Hepatocyte (in vitro differentiated cells): ENCODE measurements around the gene RANBP10. TPM values are rescaled to one million over a fixed set of nuclear protein-coding genes. Genes with fewer than 3 reads are reported as not detected.

Experiments
- DNase-seq: peaks from one replicate; pipeline ENCODE4 v3.0.0-alpha.2; 2016; ENCODE audit warnings: low spot score
- H2AFZ ChIP-seq: fragments of 200-600 bp; sonication (generic); 2 replicates; pipeline ENCODE4 v1.6.0; 2016; ENCODE audit warnings: antibody characterized with exemption, mild to moderate bottlenecking
- H3K27ac ChIP-seq: fragments of 200-600 bp; sonication (generic); 2 replicates; pipeline ENCODE4 v1.5.1; 2016; ENCODE audit warnings: mild to moderate bottlenecking
- H3K27me3 ChIP-seq: fragments of 200-600 bp; sonication (generic); 2 replicates; pipeline ENCODE4 v1.6.1; 2016
- H3K36me3 ChIP-seq: fragments of 200-600 bp; sonication (generic); replicated peaks from 2 replicates; pipeline ENCODE4 v1.5.1; 2016; ENCODE audit warnings: low read depth; ENCODE audit not compliant: insufficient read depth
- H3K4me1 ChIP-seq: fragments of 200-600 bp; sonication (generic); 2 replicates; pipeline ENCODE4 v1.5.1; 2016; ENCODE audit warnings: mild to moderate bottlenecking, moderate library complexity; ENCODE audit not compliant: insufficient read depth
- H3K4me2 ChIP-seq: fragments of 200-600 bp; sonication (generic); 2 replicates; pipeline ENCODE4 v1.6.0; 2016
- H3K4me3 ChIP-seq: fragments of 200-600 bp; sonication (generic); 2 replicates; pipeline ENCODE4 v1.5.1; 2016; ENCODE audit warnings: mild to moderate bottlenecking
- H3K79me2 ChIP-seq: fragments of 200-600 bp; sonication (generic); 2 replicates; pipeline ENCODE4 v1.6.0; 2017; ENCODE audit warnings: mild to moderate bottlenecking
- H3K9me2 ChIP-seq: fragments of 200-600 bp; sonication (generic); replicated peaks from 2 replicates; pipeline ENCODE4 v1.6.0; 2017; ENCODE audit warnings: mild to moderate bottlenecking; ENCODE audit not compliant: insufficient read depth
- H3K9me3 ChIP-seq: fragments of 200-600 bp; sonication (generic); 2 replicates; pipeline ENCODE4 v1.5.1; 2016; ENCODE audit warnings: low read depth, mild to moderate bottlenecking
- H4K20me1 ChIP-seq: fragments of 200-600 bp; sonication (generic); 2 replicates; pipeline ENCODE4 v1.6.0; 2016; ENCODE audit warnings: mild to moderate bottlenecking; ENCODE audit not compliant: insufficient read depth, poor library complexity, severe bottlenecking
- EZH2 ChIP-seq: fragments of 200-600 bp; sonication (generic); IDR thresholded peaks from 2 replicates; pipeline ENCODE4 v1.6.1; 2016; ENCODE audit warnings: antibody characterized with exemption, mild to moderate bottlenecking, borderline replicate concordance
- EZH2phosphoT487 ChIP-seq: fragments of 200-600 bp; sonication (generic); IDR thresholded peaks from one replicate; pipeline ENCODE4 v1.6.1; 2018; ENCODE audit warnings: antibody characterized with exemption, mild to moderate bottlenecking, low read depth, moderate library complexity; ENCODE audit not compliant: unreplicated experiment, severe bottlenecking
- whole genome bisulfite sequencing: methylation state at CpG from one replicate; pipeline ENCODE4 v1.1.6; 2016; ENCODE audit warnings: low lambda C conversion rate; ENCODE audit errors: missing lambda C conversion rate; 5-methylcytosine and 5-hydroxymethylcytosine counted together
- polyA plus RNA-seq: library from polyadenylated mRNA; unstranded; fragments of >200 nt; fragmentation: Nextera tagmentation; extraction: Ambion mirVana; gene quantifications from 2 replicates; pipeline ENCODE4 v1.2.1, GENCODE V29; 2016
- total RNA-seq: library from RNA; depleted of rRNA; stranded (reverse); fragments of >200 nt; gene quantifications from 2 replicates; pipeline ENCODE4 v1.2.3, GENCODE V29; 2014
- TF ChIP-seq, protein P1 (sequence below): fragments of 200-600 bp; sonication (generic); IDR thresholded peaks from 2 replicates; pipeline ENCODE4 v1.5.1; 2016; ENCODE audit warnings: antibody characterized with exemption, mild to moderate bottlenecking; ENCODE audit not compliant: poor library complexity

The RANBP10 gene
- total and polyA plus RNA-seq, 2 experiments from 2014 or later: 8.6 to 12.6 TPM

DNA sequence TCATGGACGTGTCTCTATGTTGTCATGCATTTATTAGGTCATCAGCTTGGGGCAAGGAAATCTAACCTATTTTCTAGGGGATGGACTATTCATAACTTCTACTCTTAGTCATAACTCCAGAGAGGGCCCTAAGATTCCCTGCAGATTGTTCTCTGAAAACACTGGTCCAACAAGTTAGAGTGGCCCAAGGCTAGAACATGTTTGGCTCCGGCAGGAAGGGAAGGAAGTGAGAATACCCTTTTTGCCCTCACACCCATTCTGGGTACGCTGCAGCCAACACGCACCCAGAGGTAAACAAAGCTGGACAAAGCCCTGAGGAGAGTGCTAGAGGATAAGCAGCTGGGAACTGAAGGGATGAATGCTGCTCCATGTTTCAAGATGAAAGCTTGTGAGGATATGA, 129.8 kb downstream of the RANBP10 start:
- H3K4me1 ChIP-seq: peaks cover 7% of the 10 kb centered on the region
- H3K79me2 ChIP-seq: no peaks in the 10 kb centered on the region
- no peak overlapping the region for H2AFZ ChIP-seq
- WGBS: 88% methylated on average over 4 of the region's 4 CpGs
- no peak overlapping the region for H3K27ac ChIP-seq
- TF ChIP-seq, protein P1, sequence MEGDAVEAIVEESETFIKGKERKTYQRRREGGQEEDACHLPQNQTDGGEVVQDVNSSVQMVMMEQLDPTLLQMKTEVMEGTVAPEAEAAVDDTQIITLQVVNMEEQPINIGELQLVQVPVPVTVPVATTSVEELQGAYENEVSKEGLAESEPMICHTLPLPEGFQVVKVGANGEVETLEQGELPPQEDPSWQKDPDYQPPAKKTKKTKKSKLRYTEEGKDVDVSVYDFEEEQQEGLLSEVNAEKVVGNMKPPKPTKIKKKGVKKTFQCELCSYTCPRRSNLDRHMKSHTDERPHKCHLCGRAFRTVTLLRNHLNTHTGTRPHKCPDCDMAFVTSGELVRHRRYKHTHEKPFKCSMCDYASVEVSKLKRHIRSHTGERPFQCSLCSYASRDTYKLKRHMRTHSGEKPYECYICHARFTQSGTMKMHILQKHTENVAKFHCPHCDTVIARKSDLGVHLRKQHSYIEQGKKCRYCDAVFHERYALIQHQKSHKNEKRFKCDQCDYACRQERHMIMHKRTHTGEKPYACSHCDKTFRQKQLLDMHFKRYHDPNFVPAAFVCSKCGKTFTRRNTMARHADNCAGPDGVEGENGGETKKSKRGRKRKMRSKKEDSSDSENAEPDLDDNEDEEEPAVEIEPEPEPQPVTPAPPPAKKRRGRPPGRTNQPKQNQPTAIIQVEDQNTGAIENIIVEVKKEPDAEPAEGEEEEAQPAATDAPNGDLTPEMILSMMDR: no peak
- TF ChIP-seq EZH2phosphoT487 (no peak), EZH2 (no peak)
- H3K4me3 ChIP-seq: no peak overlapping the region
- H3K9me3 ChIP-seq: no peaks in the 10 kb centered on the region
- DNase-seq: no peak
- no peak overlapping the region for H3K4me2 ChIP-seq
- no peaks in the 10 kb centered on the region for H4K20me1 ChIP-seq
- no peaks in the 10 kb centered on the region for H3K27me3 ChIP-seq
- no peaks in the 10 kb centered on the region for H3K36me3 ChIP-seq
- H3K9me2 ChIP-seq: no peaks in the 10 kb centered on the region

DNA sequence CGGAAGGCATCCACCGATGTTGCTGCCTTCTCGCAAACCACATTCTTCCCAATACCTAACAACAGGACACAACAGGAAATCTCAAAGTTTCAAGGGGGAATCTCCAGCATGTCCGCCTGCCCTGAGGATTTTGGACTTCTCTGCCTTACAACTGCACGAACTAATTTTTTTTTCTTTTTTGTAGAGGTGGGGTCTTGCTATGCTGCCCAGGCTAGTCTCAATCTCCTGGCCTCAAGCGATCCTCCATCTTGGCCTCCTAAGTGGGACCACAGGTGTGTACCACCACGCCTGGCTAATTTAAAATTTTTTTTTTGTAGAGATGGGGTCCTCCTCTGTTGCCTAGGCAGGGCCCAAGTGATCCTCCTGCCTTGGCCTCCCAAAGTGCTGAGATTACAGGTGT, 130.4 kb downstream of the RANBP10 start:
- TF ChIP-seq EZH2phosphoT487 (no peak), EZH2 (no peak)
- TF ChIP-seq, protein P1: no peak
- Histone ChIP-seq H3K79me2 (no peaks in the 10 kb centered on the region), H2AFZ (no peak overlapping the region), H3K9me2 (no peaks in the 10 kb centered on the region), H3K27me3 (no peaks in the 10 kb centered on the region), H3K27ac (no peak overlapping the region), H4K20me1 (no peaks in the 10 kb centered on the region), H3K4me2 (no peak overlapping the region), H3K4me1 (peaks cover 7% of the 10 kb centered on the region), H3K36me3 (no peaks in the 10 kb centered on the region), H3K9me3 (no peaks in the 10 kb centered on the region), H3K4me3 (no peak overlapping the region)
- WGBS: 98% methylated on average over 7 of the region's 7 CpGs
- no peak for DNase-seq

DNA sequence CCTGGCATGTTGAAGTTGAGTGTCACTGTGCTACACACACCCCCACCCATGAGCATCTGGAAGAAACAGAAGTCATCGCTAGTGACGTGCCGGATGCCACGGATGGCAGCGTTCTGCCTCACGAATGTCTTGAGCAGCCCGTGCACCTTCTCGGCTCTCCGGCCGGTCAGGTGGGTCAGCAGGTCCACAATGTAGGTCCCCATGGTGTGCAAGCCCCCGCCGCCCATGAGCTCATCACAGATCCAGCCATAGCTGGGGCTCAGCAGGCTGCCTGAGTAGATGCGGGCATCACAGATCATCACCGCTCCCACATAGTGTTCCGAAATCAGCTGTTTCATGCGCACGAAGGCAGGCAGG, 130.8 kb downstream of the RANBP10 start:
- no peak for DNase-seq
- Histone ChIP-seq H3K9me3 (no peaks in the 10 kb centered on the region), H3K27ac (no peak overlapping the region), H3K79me2 (no peaks in the 10 kb centered on the region), H3K27me3 (no peaks in the 10 kb centered on the region), H3K36me3 (no peaks in the 10 kb centered on the region), H3K9me2 (no peaks in the 10 kb centered on the region), H3K4me2 (no peak overlapping the region), H2AFZ (no peak overlapping the region), H4K20me1 (no peaks in the 10 kb centered on the region), H3K4me3 (no peak overlapping the region), H3K4me1 (peaks cover 7% of the 10 kb centered on the region)
- TF ChIP-seq, protein P1: no peak
- TF ChIP-seq EZH2phosphoT487: no peak
- TF ChIP-seq EZH2: no peak
- 98% methylated on average over 17 of the region's 17 CpGs for WGBS
